HG03342 (cell line): ENCODE measurements around the gene FAM13A.

ENCODE experiments used
- ATAC-seq: cut with Tn5 transposase; IDR thresholded peaks from one replicate; pipeline ENCODE4 v1.9.1; 2021; ENCODE audit warnings: mild to moderate bottlenecking, moderate library complexity; ENCODE audit not compliant: unreplicated experiment

FAM13A gene

GRCh38 chr4:88818631-88819470, 238.1 kb downstream of the FAM13A start:
- ATAC-seq: no peak

DNA sequence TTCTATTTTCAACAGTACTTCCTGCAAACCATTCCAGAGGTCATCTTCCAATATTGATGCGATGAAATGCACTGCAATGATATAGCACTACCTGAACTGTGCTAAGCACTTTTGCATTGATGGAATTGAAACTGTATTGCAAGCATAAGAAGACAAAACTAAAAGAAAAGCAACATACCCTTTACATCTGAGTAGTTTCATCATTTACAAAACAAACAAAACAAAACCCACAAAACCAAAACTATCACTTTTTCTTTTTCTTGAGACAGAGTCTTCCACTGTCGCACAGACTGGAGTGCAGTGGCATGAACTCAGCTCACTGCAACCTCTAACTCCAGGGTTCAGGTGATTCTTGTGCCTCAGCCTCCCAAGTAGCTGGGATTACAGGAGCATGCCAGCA, 239.2 kb downstream of the FAM13A start:
- no peak for ATAC-seq

DNA sequence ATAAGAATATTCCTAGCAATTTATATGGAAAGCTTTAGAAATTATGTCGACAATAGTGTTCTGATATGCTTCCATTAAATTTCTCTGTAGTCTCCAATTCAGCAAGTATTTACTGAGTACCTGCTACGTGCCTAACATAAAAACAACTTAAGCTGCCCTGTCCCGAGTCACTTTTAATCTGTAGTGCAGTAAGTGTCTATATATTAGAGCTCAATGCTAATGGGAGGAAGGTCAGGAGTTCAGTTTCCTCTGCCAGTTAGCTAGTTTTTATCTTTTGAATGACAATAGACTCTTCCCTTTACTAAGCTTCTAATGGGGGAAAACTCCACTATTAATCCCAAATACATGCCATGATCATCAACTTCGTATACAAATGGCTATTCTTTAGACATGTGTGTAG, 240.6 kb downstream of the FAM13A start:
- ATAC-seq: no peak

DNA sequence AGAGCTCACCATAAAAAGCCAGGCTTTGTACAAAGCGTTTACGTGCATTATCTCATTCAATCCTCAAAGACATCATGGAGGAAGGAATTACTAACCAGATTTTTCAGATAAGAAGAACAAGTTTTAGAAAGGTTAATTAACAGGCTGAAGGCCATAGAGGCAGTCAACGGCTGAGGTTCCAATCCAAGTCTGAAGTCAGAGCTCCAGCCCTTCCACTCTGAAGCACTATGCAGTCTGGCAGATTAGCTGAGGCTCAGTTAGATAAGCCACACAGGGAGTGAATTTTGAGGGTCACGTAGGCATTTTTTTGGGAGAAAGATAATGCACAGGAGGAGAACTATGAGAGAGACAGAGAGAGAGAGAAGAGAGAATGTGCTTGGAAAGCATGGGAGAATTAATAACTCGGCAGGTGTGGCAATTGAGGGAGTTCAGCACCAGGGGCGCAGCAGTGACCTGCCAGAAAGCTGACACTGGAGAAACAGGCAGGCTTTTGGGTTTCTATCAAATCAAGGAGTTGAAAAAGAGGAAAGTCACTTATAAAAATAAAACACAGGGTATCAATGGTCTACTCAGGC, 242.9 kb downstream of the FAM13A start:
- no peak for ATAC-seq

- no peak for ATAC-seq
Measured at GRCh38 chr4:88813013-88813412, 244.0 kb downstream of the FAM13A start.

- no peak for ATAC-seq
Measured at GRCh38 chr4:88812420-88812819, 244.6 kb downstream of the FAM13A start.

- ATAC-seq: no peak
Measured at GRCh38 chr4:88811904-88812303, 245.1 kb downstream of the FAM13A start.

DNA sequence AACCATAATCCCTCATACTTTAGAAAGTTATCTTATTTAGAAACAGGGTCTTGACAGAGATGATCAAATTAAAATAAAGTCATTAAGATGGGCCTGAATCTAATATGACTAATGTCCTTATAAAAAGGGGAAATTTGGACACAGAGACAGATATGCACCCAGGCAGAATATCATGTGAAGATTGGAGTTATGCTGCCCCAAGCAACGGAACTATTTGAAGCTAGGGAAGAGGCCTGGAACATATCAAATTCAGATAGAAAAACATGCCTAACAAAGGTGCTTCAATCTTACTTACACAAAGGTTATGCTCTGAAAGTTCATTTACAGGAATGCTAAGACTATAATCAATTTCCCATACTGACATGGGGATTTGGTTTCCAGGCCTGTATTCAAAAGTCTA, 246.7 kb downstream of the FAM13A start:
- no peak for ATAC-seq

- no peak for ATAC-seq
Measured at GRCh38 chr4:88809576-88810219, 247.3 kb downstream of the FAM13A start.

DNA sequence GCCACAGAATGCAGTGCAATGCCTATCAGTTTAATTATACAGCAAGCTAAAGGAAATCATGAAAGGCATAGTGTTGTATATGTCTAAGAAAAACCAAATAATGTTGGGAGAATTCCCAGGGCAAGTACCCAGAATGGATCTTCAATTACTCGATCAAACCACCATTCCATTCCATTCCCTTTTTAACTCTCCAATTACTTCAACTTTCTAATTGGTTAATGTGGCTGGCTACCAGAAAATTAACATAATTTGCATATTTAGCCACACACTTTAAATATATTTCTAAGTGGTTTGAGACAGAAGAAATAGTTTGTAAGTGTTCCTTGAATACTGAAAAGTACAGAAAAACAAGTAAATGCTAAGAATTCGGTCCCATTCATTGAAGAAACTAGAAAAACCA, 247.9 kb downstream of the FAM13A start:
- no peak for ATAC-seq

- no peak for ATAC-seq
Measured at GRCh38 chr4:88807499-88807898, 249.5 kb downstream of the FAM13A start.

GRCh38 chr4:88804234-88804633, 252.8 kb downstream of the FAM13A start:
- no peak for ATAC-seq

DNA sequence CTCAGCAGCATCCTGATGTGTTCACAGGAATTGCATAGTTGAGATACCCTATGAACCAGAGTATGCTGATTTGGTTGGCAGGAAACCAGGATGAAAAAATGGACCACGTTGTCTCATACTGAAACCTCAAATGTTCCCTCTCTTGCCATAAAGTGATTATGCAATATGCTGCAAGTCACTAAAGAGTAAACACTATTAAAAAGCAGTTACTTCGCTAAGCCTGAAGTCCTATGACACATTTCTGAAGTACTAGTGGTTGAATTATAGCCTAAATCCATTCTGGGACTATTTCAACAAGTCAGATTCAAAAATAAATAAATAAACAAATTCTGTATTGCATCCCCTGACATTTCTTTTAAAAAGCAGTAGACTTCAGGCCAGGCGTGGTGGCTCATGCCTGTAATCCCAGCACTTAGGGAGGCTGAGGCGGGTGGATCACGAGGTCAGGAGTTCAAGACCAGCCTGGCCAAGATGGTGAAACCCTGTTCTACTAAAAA, 253.3 kb downstream of the FAM13A start:
- peak; percentile 77 for ATAC-seq

DNA sequence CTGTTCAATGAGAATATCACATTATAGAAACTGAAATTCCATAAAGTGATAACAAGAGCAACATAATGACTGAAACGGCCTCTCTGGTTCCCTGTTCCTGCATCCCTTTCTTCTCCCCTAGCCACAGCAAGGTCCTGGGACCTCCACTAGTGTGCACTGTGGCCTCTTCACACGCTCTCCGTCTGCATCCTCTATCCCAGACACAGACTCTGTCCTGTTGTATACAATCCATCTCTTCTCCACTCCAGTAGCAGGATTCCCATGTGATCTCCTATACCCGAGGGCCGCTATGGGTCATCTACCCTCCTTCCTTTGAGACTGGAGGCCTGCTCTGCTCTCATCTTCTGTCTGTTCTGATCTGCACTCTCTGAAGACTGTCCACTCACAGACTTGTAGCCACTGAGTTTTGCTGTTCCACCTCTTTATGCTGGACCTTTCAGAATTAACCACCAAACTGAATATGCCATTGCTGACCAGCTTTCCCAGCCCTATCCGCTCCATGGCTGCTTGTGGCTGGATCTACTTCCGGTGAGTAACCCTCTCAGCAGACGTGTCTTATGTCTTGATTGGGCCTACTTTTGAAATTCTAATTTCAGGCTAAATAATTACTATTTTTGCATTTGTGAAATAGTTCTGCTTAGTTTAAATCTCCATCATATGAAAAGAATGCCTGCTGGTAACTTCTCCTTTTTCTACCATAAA, 254.2 kb downstream of the FAM13A start:
- ATAC-seq: no peak

- no peak for ATAC-seq
Measured at GRCh38 chr4:88802138-88802537, 254.8 kb downstream of the FAM13A start.

DNA sequence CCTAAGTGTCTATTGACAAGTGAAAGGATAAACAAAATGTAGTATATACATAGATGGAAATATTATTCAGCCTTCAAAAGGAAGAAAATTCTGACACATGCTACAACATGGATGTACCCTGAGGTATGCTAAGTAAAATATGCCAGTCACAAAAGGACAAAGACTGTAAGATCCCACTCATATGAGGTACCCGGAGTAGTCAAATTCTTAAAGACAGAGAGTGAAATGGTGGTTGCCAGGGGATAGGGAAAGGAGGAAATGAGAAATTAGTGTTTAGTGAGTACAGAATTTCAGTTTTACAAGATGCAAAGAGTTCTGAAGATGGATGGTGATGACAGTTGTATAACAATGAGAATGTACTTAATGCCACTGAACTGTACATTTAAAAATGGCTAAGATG, 257.1 kb downstream of the FAM13A start:
- ATAC-seq: no peak

DNA sequence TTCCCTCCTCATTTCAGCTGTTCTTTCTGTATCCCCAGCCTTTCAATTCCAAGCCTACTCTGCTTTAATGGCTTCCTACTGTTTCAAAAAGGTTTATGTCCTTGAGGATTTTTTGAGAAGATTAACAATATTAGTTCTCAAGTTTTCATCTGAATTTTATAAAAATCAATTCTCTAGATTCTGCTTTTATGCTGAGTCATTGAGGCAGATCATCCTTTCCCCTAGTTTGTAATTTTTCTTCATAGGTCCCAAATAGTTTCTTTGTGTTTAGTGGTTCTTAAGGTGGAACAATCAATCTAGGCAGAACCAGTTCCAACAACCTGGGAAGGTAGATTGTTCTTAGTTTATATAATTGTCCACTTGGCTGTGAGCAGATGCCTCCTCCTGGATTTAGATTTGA, 259.3 kb downstream of the FAM13A start:
- ATAC-seq: no peak

GRCh38 chr4:88796545-88796944, 260.4 kb downstream of the FAM13A start:
- ATAC-seq: no peak

GRCh38 chr4:88794952-88795351, 262.0 kb downstream of the FAM13A start:
- ATAC-seq: no peak

DNA sequence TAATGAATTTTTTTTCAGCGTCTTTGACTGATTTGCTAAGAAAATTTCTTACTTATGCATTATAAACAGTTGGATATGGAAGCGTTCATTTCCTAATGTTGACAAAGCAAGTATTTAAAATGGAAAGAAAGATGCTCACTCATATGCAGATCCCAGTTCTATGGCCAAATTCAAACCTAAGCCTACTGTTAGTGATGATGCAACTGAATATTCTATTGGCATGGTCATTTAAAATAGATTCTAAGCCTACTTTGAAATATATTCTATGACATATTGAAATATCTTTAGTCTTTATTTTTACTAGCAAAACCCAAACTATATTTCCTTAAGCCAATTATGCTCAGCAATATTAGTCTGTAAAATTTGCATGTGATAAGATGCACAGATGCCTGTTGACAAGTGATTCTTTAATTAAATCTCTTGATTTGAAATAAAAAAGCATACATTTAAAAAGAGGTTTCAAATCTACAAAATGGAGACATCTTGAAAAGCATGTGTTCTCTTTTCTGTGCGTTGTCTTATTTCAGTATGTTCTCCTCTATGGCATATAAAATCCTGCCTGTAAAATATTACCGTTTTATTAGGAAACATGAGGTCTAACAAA, 262.8 kb downstream of the FAM13A start:
- no peak for ATAC-seq

GRCh38 chr4:88793475-88793874, 263.5 kb downstream of the FAM13A start:
- ATAC-seq: peak; percentile 47
